Measurements from ENCODE around the gene GOLPH3.

GOLPH3 gene

GRCh38 chr5:32100230-32100629 is 73.9 kb downstream of the GOLPH3 start:
- no peak overlapping the region for H3K4me3 ChIP-seq (ENCODE audit: low read depth, low read length)
- no peaks in the 10 kb centered on the region for H3K79me2 ChIP-seq (ENCODE audit: control insufficient read depth, insufficient read depth, low read length, unreplicated experiment)
- H3K4me1 ChIP-seq (ENCODE audit: control insufficient read depth, insufficient read depth, low read length, unreplicated experiment) = peaks cover 3% of the 10 kb centered on the region
- H3K27me3 ChIP-seq (ENCODE audit: insufficient read depth, low read length) = no peaks in the 10 kb centered on the region
- H2AFZ ChIP-seq (ENCODE audit: low read length, unreplicated experiment) = no peak overlapping the region
- H3K27ac ChIP-seq (ENCODE audit: low read depth, low read length) = no peak overlapping the region
- H3K36me3 ChIP-seq (ENCODE audit: insufficient read depth, low read length) = peaks cover 17% of the 10 kb centered on the region

GRCh38 chr5:32099486-32100035 is 74.6 kb downstream of the GOLPH3 start:
- peaks cover 3% of the 10 kb centered on the region for H3K4me1 ChIP-seq (ENCODE audit: control insufficient read depth, insufficient read depth, low read length, unreplicated experiment)
- H3K79me2 ChIP-seq (ENCODE audit: control insufficient read depth, insufficient read depth, low read length, unreplicated experiment) = no peaks in the 10 kb centered on the region
- no peak overlapping the region for H3K4me3 ChIP-seq (ENCODE audit: low read depth, low read length)
- no peak overlapping the region for H2AFZ ChIP-seq (ENCODE audit: low read length, unreplicated experiment)
- peaks cover 15% of the 10 kb centered on the region for H3K36me3 ChIP-seq (ENCODE audit: insufficient read depth, low read length)
- no peak overlapping the region for H3K27ac ChIP-seq (ENCODE audit: low read depth, low read length)
- no peaks in the 10 kb centered on the region for H3K27me3 ChIP-seq (ENCODE audit: insufficient read depth, low read length)

GRCh38 chr5:32098890-32099310 is 75.2 kb downstream of the GOLPH3 start:
- H3K4me3 ChIP-seq (ENCODE audit: low read depth, low read length) = no peak overlapping the region
- no peak overlapping the region for H2AFZ ChIP-seq (ENCODE audit: low read length, unreplicated experiment)
- no peak overlapping the region for H3K27ac ChIP-seq (ENCODE audit: low read depth, low read length)
- peaks cover 3% of the 10 kb centered on the region for H3K4me1 ChIP-seq (ENCODE audit: control insufficient read depth, insufficient read depth, low read length, unreplicated experiment)
- H3K27me3 ChIP-seq (ENCODE audit: insufficient read depth, low read length) = no peaks in the 10 kb centered on the region
- peaks cover 12% of the 10 kb centered on the region for H3K36me3 ChIP-seq (ENCODE audit: insufficient read depth, low read length)
- no peaks in the 10 kb centered on the region for H3K79me2 ChIP-seq (ENCODE audit: control insufficient read depth, insufficient read depth, low read length, unreplicated experiment)

- H3K79me2 ChIP-seq (ENCODE audit: control insufficient read depth, insufficient read depth, low read length, unreplicated experiment) = no peaks in the 10 kb centered on the region
- no peak overlapping the region for H3K4me3 ChIP-seq (ENCODE audit: low read depth, low read length)
- H3K4me1 ChIP-seq (ENCODE audit: control insufficient read depth, insufficient read depth, low read length, unreplicated experiment) = peaks cover 3% of the 10 kb centered on the region
- H3K27ac ChIP-seq (ENCODE audit: low read depth, low read length) = no peak overlapping the region
- no peak overlapping the region for H2AFZ ChIP-seq (ENCODE audit: low read length, unreplicated experiment)
- no peaks in the 10 kb centered on the region for H3K27me3 ChIP-seq (ENCODE audit: insufficient read depth, low read length)
- peaks cover 12% of the 10 kb centered on the region for H3K36me3 ChIP-seq (ENCODE audit: insufficient read depth, low read length)
These were observed 75.8 kb downstream of the GOLPH3 start for GRCh38 chr5:32098291-32098690.

GRCh38 chr5:32096891-32097595 is 77.1 kb downstream of the GOLPH3 start:
- Histone ChIP-seq H3K27me3 (ENCODE audit: insufficient read depth, low read length) (no peaks in the 10 kb centered on the region), H3K36me3 (ENCODE audit: insufficient read depth, low read length) (peaks cover 12% of the 10 kb centered on the region), H3K4me1 (ENCODE audit: control insufficient read depth, insufficient read depth, low read length, unreplicated experiment) (peaks cover 3% of the 10 kb centered on the region), H3K27ac (ENCODE audit: low read depth, low read length) (no peak overlapping the region), H3K4me3 (ENCODE audit: low read depth, low read length) (no peak overlapping the region), H3K79me2 (ENCODE audit: control insufficient read depth, insufficient read depth, low read length, unreplicated experiment) (no peaks in the 10 kb centered on the region), H2AFZ (ENCODE audit: low read length, unreplicated experiment) (no peak overlapping the region)

- Histone ChIP-seq H3K4me1 (ENCODE audit: control insufficient read depth, insufficient read depth, low read length, unreplicated experiment) (peaks cover 3% of the 10 kb centered on the region), H3K27ac (ENCODE audit: low read depth, low read length) (no peak overlapping the region), H3K36me3 (ENCODE audit: insufficient read depth, low read length) (peaks cover 5% of the 10 kb centered on the region), H3K4me3 (ENCODE audit: low read depth, low read length) (no peak overlapping the region), H2AFZ (ENCODE audit: low read length, unreplicated experiment) (no peak overlapping the region), H3K27me3 (ENCODE audit: insufficient read depth, low read length) (no peaks in the 10 kb centered on the region), H3K79me2 (ENCODE audit: control insufficient read depth, insufficient read depth, low read length, unreplicated experiment) (no peaks in the 10 kb centered on the region)
These were observed 78.9 kb downstream of the GOLPH3 start for GRCh38 chr5:32095261-32095671.

- Histone ChIP-seq H3K79me2 (ENCODE audit: control insufficient read depth, insufficient read depth, low read length, unreplicated experiment) (no peaks in the 10 kb centered on the region), H3K36me3 (ENCODE audit: insufficient read depth, low read length) (peaks cover 4% of the 10 kb centered on the region; the same call in 1 of the 2 replicates), H3K4me1 (ENCODE audit: control insufficient read depth, insufficient read depth, low read length, unreplicated experiment) (peaks cover 3% of the 10 kb centered on the region), H2AFZ (ENCODE audit: low read length, unreplicated experiment) (no peak overlapping the region), H3K27me3 (ENCODE audit: insufficient read depth, low read length) (no peaks in the 10 kb centered on the region), H3K27ac (ENCODE audit: low read depth, low read length) (no peak overlapping the region), H3K4me3 (ENCODE audit: low read depth, low read length) (no peak overlapping the region)
These were observed 79.4 kb downstream of the GOLPH3 start for GRCh38 chr5:32094691-32095090.

- no peak overlapping the region for H2AFZ ChIP-seq (ENCODE audit: low read length, unreplicated experiment)
- H3K4me3 ChIP-seq (ENCODE audit: low read depth, low read length) = no peak overlapping the region
These were observed 80.9 kb downstream of the GOLPH3 start for GRCh38 chr5:32092938-32093812.

GRCh38 chr5:32090755-32091128 is 83.4 kb downstream of the GOLPH3 start:
- Histone ChIP-seq H3K36me3 (ENCODE audit: insufficient read depth, low read length) (no peaks in the 10 kb centered on the region), H3K27me3 (ENCODE audit: insufficient read depth, low read length) (no peaks in the 10 kb centered on the region), H3K27ac (ENCODE audit: low read depth, low read length) (no peak overlapping the region), H3K4me3 (ENCODE audit: low read depth, low read length) (no peak overlapping the region), H3K79me2 (ENCODE audit: control insufficient read depth, insufficient read depth, low read length, unreplicated experiment) (no peaks in the 10 kb centered on the region), H3K4me1 (ENCODE audit: control insufficient read depth, insufficient read depth, low read length, unreplicated experiment) (peaks cover 3% of the 10 kb centered on the region), H2AFZ (ENCODE audit: low read length, unreplicated experiment) (no peak overlapping the region)

More at GRCh38 chr5:32092938-32093812, 80.9 kb downstream of the GOLPH3 start:
- Histone ChIP-seq H3K79me2 (ENCODE audit: control insufficient read depth, insufficient read depth, low read length, unreplicated experiment) (no peaks in the 10 kb centered on the region), H3K4me1 (ENCODE audit: control insufficient read depth, insufficient read depth, low read length, unreplicated experiment) (peaks cover 3% of the 10 kb centered on the region), H3K27ac (ENCODE audit: low read depth, low read length) (no peak overlapping the region), H3K27me3 (ENCODE audit: insufficient read depth, low read length) (no peaks in the 10 kb centered on the region), H3K36me3 (ENCODE audit: insufficient read depth, low read length) (no peaks in the 10 kb centered on the region)

- Histone ChIP-seq H2AFZ (ENCODE audit: low read length, unreplicated experiment) (no peak overlapping the region), H3K36me3 (ENCODE audit: insufficient read depth, low read length) (no peaks in the 10 kb centered on the region), H3K27ac (ENCODE audit: low read depth, low read length) (no peak overlapping the region), H3K79me2 (ENCODE audit: control insufficient read depth, insufficient read depth, low read length, unreplicated experiment) (no peaks in the 10 kb centered on the region), H3K4me3 (ENCODE audit: low read depth, low read length) (no peak overlapping the region), H3K27me3 (ENCODE audit: insufficient read depth, low read length) (no peaks in the 10 kb centered on the region), H3K4me1 (ENCODE audit: control insufficient read depth, insufficient read depth, low read length, unreplicated experiment) (no peaks in the 10 kb centered on the region)
These were observed 83.9 kb downstream of the GOLPH3 start for GRCh38 chr5:32090026-32090754.
